RWPE2 (cell line): Measurements from ENCODE around the gene PLCH1.

ENCODE experiments used
- ATAC-seq: fragments of 200-7000 bp; cut with Tn5 transposase; 3 replicates; pipeline ENCODE4 v1.9.1; 2021; ENCODE audit warnings: low read depth
- DNase-seq: peaks from one replicate; pipeline ENCODE4 v3.0.0-alpha.2; 2020; ENCODE audit warnings: low spot score
- H3K27ac ChIP-seq: fragments of 450-650 bp; 2 replicates; pipeline ENCODE4 v1.5.1; 2017; ENCODE audit warnings: mild to moderate bottlenecking; ENCODE audit not compliant: poor library complexity, severe bottlenecking
- H3K27me3 ChIP-seq: fragments of 250-450 bp; sonication (Bioruptor Pico); 2 replicates; pipeline ENCODE4 v1.5.1; 2021; ENCODE audit warnings: mild to moderate bottlenecking, moderate library complexity; ENCODE audit not compliant: insufficient read depth, poor library complexity, severe bottlenecking
- H3K36me3 ChIP-seq: fragments of 250-450 bp; sonication (Bioruptor Pico); 2 replicates; pipeline ENCODE4 v1.5.1; 2020; ENCODE audit warnings: low read depth, mild to moderate bottlenecking, moderate library complexity
- H3K4me1 ChIP-seq: fragments of 250-450 bp; sonication (Bioruptor Pico); 2 replicates; pipeline ENCODE4 v1.5.1; 2021; ENCODE audit warnings: mild to moderate bottlenecking, moderate library complexity; ENCODE audit not compliant: insufficient read depth, poor library complexity, severe bottlenecking
- H3K4me3 ChIP-seq: fragments of 250-450 bp; sonication (Bioruptor Pico); 2 replicates; pipeline ENCODE4 v1.5.1; 2021; ENCODE audit warnings: mild to moderate bottlenecking, moderate library complexity; ENCODE audit not compliant: severe bottlenecking
- H3K9me3 ChIP-seq: fragments of 250-450 bp; sonication (Bioruptor Pico); 2 replicates; pipeline ENCODE4 v1.5.1; 2021; ENCODE audit warnings: mild to moderate bottlenecking, moderate library complexity; ENCODE audit not compliant: severe bottlenecking
- TF ChIP-seq, protein P1 (sequence below): fragments of 450-650 bp; IDR thresholded peaks from one replicate; pipeline ENCODE4 v1.5.1; 2017; ENCODE audit warnings: mild to moderate bottlenecking, moderate library complexity; ENCODE audit not compliant: poor library complexity, severe bottlenecking

PLCH1 gene

DNA sequence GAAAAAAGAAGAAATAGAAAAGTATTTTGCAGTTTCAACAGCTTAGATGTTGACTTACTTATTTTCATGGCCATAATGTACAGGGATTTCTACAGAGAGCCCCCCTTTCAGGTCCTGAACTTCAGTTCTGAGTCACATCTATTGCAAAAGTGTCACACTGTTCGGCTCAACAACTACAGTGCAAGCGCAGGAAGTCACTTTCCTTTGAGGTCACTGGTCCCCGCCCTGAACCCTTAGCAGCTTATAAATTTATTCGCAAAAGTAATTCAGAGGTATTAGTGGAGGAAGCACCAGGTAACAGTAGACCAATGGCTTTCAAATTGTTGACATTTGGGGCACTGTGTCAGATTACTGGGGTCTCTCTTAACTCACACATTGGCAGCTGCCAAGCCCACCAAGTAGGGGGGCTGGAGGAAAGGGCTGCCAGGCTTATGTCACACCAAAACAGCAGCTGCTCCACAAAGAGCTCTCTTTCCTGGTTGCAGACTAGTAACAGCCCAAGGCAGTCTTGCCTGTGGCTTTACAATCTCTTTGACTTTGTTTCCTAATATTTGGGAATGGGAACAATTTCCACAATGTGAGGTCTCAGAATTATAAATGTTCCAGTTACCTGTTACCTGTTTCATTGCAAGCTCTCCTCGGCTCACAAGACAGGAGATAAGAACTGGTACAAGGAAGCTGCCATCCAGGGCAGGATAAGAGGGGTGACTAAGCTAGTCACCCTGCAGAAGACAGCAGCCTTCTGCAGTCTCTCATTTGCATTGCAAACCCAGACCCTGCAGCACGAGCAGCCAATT is 321.1 kb downstream of the PLCH1 start:
- H3K27ac ChIP-seq = no peak overlapping the region
- no peaks in the 10 kb centered on the region for H3K27me3 ChIP-seq
- ATAC-seq (no peak), DNase-seq (no peak)
- H3K9me3 ChIP-seq = no peaks in the 10 kb centered on the region
- H3K4me1 ChIP-seq = no peaks in the 10 kb centered on the region
- H3K36me3 ChIP-seq = no peaks in the 10 kb centered on the region
- TF ChIP-seq, protein P1, sequence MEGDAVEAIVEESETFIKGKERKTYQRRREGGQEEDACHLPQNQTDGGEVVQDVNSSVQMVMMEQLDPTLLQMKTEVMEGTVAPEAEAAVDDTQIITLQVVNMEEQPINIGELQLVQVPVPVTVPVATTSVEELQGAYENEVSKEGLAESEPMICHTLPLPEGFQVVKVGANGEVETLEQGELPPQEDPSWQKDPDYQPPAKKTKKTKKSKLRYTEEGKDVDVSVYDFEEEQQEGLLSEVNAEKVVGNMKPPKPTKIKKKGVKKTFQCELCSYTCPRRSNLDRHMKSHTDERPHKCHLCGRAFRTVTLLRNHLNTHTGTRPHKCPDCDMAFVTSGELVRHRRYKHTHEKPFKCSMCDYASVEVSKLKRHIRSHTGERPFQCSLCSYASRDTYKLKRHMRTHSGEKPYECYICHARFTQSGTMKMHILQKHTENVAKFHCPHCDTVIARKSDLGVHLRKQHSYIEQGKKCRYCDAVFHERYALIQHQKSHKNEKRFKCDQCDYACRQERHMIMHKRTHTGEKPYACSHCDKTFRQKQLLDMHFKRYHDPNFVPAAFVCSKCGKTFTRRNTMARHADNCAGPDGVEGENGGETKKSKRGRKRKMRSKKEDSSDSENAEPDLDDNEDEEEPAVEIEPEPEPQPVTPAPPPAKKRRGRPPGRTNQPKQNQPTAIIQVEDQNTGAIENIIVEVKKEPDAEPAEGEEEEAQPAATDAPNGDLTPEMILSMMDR = no peak
- no peak overlapping the region for H3K4me3 ChIP-seq

DNA sequence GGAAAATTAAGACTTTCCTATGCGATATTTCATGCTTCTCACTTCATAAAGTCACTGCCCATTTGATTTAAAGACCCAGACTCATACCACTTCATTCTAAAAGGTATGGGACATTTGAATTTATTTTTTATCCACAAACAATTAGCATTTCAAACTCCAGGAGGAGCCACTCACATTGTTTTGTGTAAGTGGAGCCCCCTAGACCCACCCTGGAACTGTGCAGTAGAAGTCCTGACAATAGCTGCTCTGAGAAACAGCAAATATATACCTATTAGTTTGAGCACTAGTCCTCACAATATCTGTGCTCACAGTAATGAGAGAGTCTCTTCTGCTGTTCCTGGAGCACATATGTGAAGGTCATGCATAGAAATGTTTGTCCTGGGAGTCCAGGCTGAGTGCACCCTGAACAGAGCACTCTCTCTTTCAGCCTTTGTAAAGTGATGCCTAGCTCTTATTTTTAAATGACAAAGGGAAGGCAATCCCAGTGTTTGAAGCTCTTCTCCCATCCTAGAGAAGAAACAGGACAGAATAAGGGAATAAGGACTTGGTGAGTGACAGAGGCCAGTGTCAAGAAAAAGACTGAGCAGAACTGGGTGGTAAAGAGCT is 323.9 kb downstream of the PLCH1 start:
- Histone ChIP-seq H3K4me3 (no peak overlapping the region), H3K4me1 (peaks cover 13% of the 10 kb centered on the region), H3K9me3 (no peaks in the 10 kb centered on the region), H3K27me3 (no peaks in the 10 kb centered on the region), H3K27ac (no peak overlapping the region), H3K36me3 (no peaks in the 10 kb centered on the region)
- ATAC-seq = no peak
- TF ChIP-seq, protein P1 = no peak
- DNase-seq = no peak

DNA sequence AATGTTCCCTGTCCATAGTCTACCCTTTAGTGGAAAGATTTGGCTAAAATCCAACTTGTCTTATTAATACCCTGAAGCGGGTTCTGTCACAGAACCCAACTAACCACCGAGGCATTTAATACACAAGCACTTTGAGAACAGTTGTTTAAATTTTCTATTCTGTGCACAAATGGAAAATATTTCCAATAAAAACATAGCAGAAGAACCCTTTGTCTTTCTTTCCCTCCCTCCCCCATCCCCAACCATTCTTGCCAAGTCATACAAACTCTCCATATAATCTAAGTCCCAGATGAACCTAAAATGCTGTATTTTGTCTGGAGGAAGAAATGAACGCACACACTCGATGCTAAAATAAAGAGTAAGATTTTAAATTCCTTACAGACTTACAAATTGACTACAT is 324.5 kb downstream of the PLCH1 start:
- Histone ChIP-seq H3K36me3 (no peaks in the 10 kb centered on the region), H3K27me3 (no peaks in the 10 kb centered on the region), H3K4me3 (no peak overlapping the region), H3K27ac (no peak overlapping the region), H3K9me3 (no peaks in the 10 kb centered on the region), H3K4me1 (peaks cover 13% of the 10 kb centered on the region)
- no peak for DNase-seq
- ATAC-seq = no peak
- TF ChIP-seq, protein P1 = no peak

DNA sequence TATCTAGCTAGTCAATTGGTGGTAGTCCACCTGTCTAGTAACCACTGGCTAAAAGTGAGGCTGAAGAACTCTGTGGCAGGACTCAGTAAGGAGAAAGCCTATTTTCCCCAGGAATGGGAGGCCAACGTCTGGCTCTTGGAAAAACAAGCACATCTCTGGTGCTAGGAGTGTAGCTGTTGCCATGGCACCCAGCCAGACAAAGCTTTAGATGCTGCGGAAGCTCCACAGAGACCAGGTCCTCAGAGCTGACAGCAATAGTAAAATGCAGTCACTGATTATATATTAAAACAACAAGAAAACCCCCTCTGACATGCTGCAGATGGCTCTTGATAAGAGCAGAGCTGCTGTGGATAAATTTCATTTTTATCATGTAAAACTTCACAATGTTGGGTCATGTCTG is 326.5 kb downstream of the PLCH1 start:
- ATAC-seq (no peak), DNase-seq (no peak)
- H3K36me3 ChIP-seq = no peaks in the 10 kb centered on the region
- H3K4me3 ChIP-seq = no peak overlapping the region
- no peak overlapping the region for H3K27ac ChIP-seq
- H3K4me1 ChIP-seq = peaks cover 13% of the 10 kb centered on the region
- no peaks in the 10 kb centered on the region for H3K27me3 ChIP-seq
- TF ChIP-seq, protein P1 = no peak
- no peaks in the 10 kb centered on the region for H3K9me3 ChIP-seq

DNA sequence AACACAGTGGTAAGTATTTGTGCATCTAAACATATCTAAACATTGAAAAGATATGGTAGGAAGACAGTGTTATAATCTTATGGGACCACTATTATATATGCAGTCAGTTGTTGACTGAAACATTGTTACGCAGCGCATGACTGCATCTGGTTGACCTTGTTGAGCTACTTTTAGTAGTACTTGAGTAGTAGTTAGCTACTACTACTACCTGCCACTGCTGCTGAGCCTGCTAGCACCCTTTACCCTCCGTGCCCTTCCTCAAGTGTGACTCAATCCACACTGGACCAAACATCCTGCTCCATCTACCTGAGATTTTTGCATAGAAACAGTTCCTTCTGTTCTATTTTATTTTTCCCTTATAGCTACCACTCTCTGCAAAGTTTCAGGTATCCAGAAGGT is 327.8 kb downstream of the PLCH1 start:
- Histone ChIP-seq H3K27ac (peak overlapping the region; percentile 62), H3K4me3 (no peak overlapping the region), H3K27me3 (no peaks in the 10 kb centered on the region), H3K9me3 (no peaks in the 10 kb centered on the region), H3K4me1 (peaks cover 13% of the 10 kb centered on the region), H3K36me3 (no peaks in the 10 kb centered on the region)
- DNase-seq = no peak
- TF ChIP-seq, protein P1 = no peak
- no peak; the same call in 2 of the 3 replicates for ATAC-seq
